Measurements from ENCODE around the gene GLI2.

DNA sequence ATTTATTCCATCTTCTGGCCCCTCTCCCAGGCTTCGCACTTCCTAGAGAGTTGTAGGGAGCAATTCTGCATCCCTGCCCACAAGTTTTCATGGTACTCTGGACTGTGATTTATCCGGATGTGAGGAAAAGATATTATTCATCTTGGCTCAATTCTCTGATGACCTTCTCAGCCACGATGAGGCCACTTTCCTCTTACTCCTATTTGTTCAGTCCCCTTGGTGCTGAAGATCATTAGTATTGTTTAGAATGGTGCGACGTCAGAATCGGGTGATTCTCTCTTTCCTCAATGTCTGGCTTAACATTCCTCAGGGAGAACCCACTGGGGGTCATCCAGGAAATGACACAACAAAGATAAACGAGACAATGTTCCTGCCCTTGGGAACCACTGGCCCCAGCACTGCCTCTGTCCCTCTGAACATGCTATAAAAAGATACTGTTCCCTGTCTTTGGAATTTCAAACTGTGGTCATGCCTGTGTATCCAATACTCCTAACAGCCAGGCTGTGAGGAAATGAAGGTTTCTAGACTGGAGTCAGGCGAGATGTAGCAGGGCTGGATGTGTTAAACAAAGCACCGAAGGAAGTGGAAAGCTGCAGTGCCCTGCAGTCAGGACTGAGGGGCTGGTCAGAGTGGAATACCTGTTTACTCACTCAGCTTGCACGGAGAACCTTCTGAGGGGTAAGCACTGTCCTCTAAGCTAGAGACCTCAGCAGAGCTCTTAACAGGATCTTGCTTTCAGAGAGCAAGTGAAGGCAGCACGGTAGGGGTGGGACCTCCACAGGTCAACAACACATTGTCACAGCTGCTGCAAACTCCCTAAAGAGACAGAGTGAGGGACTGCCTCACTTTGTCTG lies 12.9 kb upstream of the GLI2 start:
- TF ChIP-seq POLR2A (IDR thresholded peaks at IDR 0.05) (no peak), EP300 (IDR thresholded peaks at IDR 0.05) (no peak)
- TF ChIP-seq, protein P1, sequence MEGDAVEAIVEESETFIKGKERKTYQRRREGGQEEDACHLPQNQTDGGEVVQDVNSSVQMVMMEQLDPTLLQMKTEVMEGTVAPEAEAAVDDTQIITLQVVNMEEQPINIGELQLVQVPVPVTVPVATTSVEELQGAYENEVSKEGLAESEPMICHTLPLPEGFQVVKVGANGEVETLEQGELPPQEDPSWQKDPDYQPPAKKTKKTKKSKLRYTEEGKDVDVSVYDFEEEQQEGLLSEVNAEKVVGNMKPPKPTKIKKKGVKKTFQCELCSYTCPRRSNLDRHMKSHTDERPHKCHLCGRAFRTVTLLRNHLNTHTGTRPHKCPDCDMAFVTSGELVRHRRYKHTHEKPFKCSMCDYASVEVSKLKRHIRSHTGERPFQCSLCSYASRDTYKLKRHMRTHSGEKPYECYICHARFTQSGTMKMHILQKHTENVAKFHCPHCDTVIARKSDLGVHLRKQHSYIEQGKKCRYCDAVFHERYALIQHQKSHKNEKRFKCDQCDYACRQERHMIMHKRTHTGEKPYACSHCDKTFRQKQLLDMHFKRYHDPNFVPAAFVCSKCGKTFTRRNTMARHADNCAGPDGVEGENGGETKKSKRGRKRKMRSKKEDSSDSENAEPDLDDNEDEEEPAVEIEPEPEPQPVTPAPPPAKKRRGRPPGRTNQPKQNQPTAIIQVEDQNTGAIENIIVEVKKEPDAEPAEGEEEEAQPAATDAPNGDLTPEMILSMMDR (IDR thresholded peaks at IDR 0.05): no peak
